HL-60 (cell line): ENCODE data around the gene POLR1B.

Source experiments
- DNase-seq, 2 experiments: peaks; one replicate each; pipeline ENCODE4 v3.0.0-alpha.2; 2010 to 2020; ENCODE audit warnings: low read depth in 1 of 2, low spot score in 1 of 2
- H3K27ac ChIP-seq: fragments of 250-450 bp; sonication (Bioruptor Pico); replicated peaks from 2 replicates; pipeline ENCODE4 v1.5.1; 2020; ENCODE audit warnings: mild to moderate bottlenecking, moderate library complexity
- H3K27me3 ChIP-seq: fragments of 250-450 bp; sonication (Bioruptor Pico); 2 replicates; pipeline ENCODE4 v1.5.1; 2021; ENCODE audit warnings: mild to moderate bottlenecking, moderate library complexity; ENCODE audit not compliant: insufficient read depth, poor library complexity, severe bottlenecking
- H3K4me3 ChIP-seq: replicated peaks from 2 replicates; pipeline ENCODE4 v1.5.1; 2011; ENCODE audit warnings: mild to moderate bottlenecking, control low read depth, low read length; ENCODE audit not compliant: insufficient read depth
- CTCF ChIP-seq: IDR thresholded peaks from one replicate; pipeline ENCODE4 v1.5.1; 2011; ENCODE audit warnings: low read length, control low read depth, inconsistent platforms; ENCODE audit not compliant: insufficient read depth
- GABPA ChIP-seq: IDR thresholded peaks from 2 replicates; pipeline ENCODE4 v1.6.1; 2012; ENCODE audit warnings: low read depth
- POLR2AphosphoS5 ChIP-seq: IDR thresholded peaks from 2 replicates; pipeline ENCODE4 v1.6.1; 2012; ENCODE audit warnings: low read depth
- REST ChIP-seq: IDR thresholded peaks from 2 replicates; pipeline ENCODE4 v1.6.1; 2012; ENCODE audit warnings: low read depth; ENCODE audit not compliant: insufficient replicate concordance
- SPI1 ChIP-seq: IDR thresholded peaks from 2 replicates; pipeline ENCODE4 v1.6.1; 2012; ENCODE audit warnings: low read depth, mild to moderate bottlenecking, borderline replicate concordance

POLR1B gene

GRCh38 chr2:112618383-112618782 is 76.1 kb downstream of the POLR1B start:
- no peak for DNase-seq
- TF ChIP-seq GABPA (no peak), POLR2AphosphoS5 (no peak), CTCF (no peak), REST (no peak), SPI1 (no peak)
- Histone ChIP-seq H3K27me3 (no peaks in the 10 kb centered on the region), H3K27ac (no peak overlapping the region), H3K4me3 (no peak overlapping the region)

DNA sequence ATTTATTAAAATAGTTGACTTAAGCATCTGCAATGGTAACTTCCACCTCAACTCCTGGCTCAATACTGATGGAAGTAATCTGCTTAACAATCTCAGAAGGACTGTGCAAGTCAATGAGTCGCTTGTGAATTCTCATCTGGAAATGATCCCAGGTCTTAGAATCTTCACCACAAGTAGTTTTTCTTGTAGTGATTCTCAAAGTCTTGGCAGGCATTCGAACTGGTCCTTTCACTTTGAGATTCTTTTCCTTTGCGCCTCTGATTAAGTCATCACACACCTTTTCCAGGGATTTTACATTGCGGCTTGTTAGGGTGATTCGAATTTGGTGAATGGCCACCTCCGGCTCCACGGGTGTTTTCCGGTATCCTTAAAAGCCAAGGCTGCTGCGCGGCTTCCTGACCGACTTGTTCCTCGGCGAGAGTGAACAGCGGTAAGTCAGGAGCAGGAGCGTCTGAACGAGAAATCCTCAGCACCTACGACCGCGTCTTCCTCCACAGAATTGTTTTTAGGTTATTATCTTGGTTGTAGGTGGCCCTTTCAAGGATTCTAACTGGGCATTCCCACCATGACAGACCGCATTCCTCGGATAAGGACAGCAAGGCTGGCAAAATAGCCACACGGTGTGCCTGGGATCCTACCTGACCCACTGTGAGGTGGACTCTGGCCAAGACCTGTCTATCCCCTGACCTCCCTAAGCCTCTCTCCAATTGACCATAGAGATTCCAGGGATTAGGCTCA is 79.7 kb downstream of the POLR1B start:
- DNase-seq, result no peak
- no peak for TF ChIP-seq REST
- TF ChIP-seq SPI1, result no peak
- no peak for TF ChIP-seq GABPA
- TF ChIP-seq CTCF, result no peak
- no peak for TF ChIP-seq POLR2AphosphoS5
- no peak overlapping the region for H3K27ac ChIP-seq
- H3K27me3 ChIP-seq, result no peaks in the 10 kb centered on the region
- no peak overlapping the region for H3K4me3 ChIP-seq

DNA sequence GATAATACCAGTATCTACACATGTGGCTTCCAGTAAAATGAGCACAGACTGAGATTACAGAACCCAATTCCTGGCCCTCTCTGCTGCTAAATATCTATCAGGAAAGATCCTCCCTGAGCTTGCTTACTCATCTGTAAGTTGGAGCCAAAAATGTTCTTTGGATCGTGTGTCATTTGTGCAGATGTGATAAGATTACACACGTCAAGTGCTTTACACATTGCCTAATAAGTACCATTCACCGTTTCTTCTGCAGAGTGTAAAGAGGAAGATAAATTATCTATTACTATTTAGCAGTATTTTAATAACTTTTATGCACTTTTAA is 80.2 kb downstream of the POLR1B start:
- Histone ChIP-seq H3K27me3 (no peaks in the 10 kb centered on the region), H3K4me3 (no peak overlapping the region), H3K27ac (no peak overlapping the region)
- TF ChIP-seq GABPA (no peak), CTCF (no peak), REST (no peak), SPI1 (no peak), POLR2AphosphoS5 (no peak)
- DNase-seq, result no peak
